Nephron (organoid): ENCODE data around the gene CLUH.
"Not testable (repeated sequence)": the region's sequence is repeated elsewhere in the genome, so short reads cannot be mapped to it uniquely, and the experiment has no call there.

Experiments
- H3K27ac Mint-ChIP-seq, 3 experiments: 2 replicates each; pipeline ENCODE4 v1.8.0; 2020; ENCODE audit warnings: mixed read lengths in 3 of 3, mild to moderate bottlenecking in 2 of 3, moderate library complexity in 1 of 3
- H3K27me3 Mint-ChIP-seq: 2 replicates; pipeline ENCODE4 v1.8.0; 2021; ENCODE audit warnings: low read depth, mild to moderate bottlenecking, moderate library complexity, mixed read lengths
- H3K36me3 Mint-ChIP-seq: 2 replicates; pipeline ENCODE4 v1.8.0; 2020; ENCODE audit warnings: low read depth, mixed read lengths
- H3K4me1 Mint-ChIP-seq: 2 replicates; pipeline ENCODE4 v1.8.0; 2020; ENCODE audit warnings: mixed read lengths
- H3K4me3 Mint-ChIP-seq, 3 experiments: 2 replicates each; pipeline ENCODE4 v1.8.0; 2020; ENCODE audit warnings: mild to moderate bottlenecking in 3 of 3, mixed read lengths in 3 of 3, moderate library complexity in 2 of 3
- H3K9me3 Mint-ChIP-seq: 2 replicates; pipeline ENCODE4 v1.8.0; 2020; ENCODE audit warnings: mixed read lengths
- TF ChIP-seq, protein P1 (sequence below), 3 experiments: fragments of 200-600 bp; sonication (generic); IDR thresholded peaks; one replicate each; pipeline ENCODE4 v1.5.0; 2021; ENCODE audit warnings: antibody characterized with exemption in 3 of 3; ENCODE audit not compliant: unreplicated experiment in 3 of 3

Gene CLUH

DNA sequence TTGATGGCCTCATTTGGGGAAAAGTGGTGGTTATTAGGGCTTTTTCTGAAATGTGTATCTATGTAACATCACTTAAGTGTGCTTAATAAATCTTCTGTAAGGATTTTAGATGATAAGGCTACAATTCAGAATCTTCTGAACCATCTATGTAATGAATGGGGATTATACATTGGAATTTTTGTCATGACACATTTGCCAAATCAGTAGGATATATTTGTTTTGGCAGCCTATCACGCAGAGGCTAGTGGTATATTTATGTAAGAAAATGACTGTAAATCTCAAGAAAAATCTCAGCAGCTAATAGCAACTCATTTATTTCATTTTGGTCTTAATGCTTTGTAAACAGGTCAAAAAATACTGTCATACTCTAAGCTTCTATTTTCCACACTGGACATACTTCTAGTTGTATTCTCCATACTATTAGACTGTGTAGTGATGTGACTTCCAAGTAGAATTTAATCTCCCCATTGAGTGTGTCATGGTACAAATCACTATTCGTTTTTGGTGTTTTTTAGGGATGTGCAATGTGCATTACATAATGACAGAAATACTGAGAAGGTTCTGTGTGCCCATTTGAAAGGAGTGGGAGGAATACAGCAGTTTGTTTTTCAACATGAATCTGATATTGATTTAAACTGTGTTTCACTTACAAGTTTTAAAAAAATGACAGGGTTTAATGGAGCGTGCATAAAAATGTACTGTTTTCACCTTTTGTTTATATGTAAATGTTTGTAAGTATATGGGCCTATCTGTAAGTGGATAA is 29.2 kb downstream of the CLUH start:
- Mint-ChIP-seq H3K4me1 (peaks cover 9% of the 10 kb centered on the region), H3K27me3 (no peaks in the 10 kb centered on the region), H3K4me3 (no peak overlapping the region)

DNA sequence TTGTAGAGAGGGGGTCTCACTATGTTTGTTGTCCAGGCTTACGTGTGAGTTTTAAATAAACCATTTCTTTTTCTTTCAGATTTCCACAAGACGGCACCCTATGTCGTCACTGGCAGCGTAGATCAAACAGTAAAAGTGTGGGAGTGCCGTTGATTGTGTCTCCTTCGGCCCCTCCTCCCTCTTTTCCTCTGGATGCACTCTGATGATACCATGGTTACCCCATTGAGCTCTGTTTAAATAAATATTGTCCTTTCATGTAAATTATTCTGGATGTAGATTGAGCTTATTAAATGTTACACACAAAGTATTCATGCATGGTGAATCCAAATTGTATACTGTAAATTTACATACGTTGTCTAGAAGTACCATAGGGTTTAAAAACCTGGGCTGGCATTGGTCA is 29.9 kb downstream of the CLUH start:
- H3K27me3 Mint-ChIP-seq, result no peaks in the 10 kb centered on the region
- H3K4me1 Mint-ChIP-seq, result peaks cover 6% of the 10 kb centered on the region
- no peak overlapping the region for H3K27ac Mint-ChIP-seq
- no peaks in the 10 kb centered on the region for H3K9me3 Mint-ChIP-seq
- peaks cover 64% of the 10 kb centered on the region for H3K36me3 Mint-ChIP-seq
- H3K4me3 Mint-ChIP-seq, result no peak overlapping the region
- TF ChIP-seq, protein P1, sequence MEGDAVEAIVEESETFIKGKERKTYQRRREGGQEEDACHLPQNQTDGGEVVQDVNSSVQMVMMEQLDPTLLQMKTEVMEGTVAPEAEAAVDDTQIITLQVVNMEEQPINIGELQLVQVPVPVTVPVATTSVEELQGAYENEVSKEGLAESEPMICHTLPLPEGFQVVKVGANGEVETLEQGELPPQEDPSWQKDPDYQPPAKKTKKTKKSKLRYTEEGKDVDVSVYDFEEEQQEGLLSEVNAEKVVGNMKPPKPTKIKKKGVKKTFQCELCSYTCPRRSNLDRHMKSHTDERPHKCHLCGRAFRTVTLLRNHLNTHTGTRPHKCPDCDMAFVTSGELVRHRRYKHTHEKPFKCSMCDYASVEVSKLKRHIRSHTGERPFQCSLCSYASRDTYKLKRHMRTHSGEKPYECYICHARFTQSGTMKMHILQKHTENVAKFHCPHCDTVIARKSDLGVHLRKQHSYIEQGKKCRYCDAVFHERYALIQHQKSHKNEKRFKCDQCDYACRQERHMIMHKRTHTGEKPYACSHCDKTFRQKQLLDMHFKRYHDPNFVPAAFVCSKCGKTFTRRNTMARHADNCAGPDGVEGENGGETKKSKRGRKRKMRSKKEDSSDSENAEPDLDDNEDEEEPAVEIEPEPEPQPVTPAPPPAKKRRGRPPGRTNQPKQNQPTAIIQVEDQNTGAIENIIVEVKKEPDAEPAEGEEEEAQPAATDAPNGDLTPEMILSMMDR (IDR thresholded peaks at IDR 0.05; ENCODE audit: unreplicated experiment in 3 of 3), result no peak

More for the DNA sequence above, 29.2 kb downstream of the CLUH start:
- TF ChIP-seq, protein P1 (IDR thresholded peaks at IDR 0.05; ENCODE audit: unreplicated experiment in 3 of 3), result no peak
- peaks cover 57% of the 10 kb centered on the region for H3K36me3 Mint-ChIP-seq
- no peaks in the 10 kb centered on the region for H3K9me3 Mint-ChIP-seq
- peak overlapping the region in 1 of 3 experiments; percentile 16 for H3K27ac Mint-ChIP-seq

DNA sequence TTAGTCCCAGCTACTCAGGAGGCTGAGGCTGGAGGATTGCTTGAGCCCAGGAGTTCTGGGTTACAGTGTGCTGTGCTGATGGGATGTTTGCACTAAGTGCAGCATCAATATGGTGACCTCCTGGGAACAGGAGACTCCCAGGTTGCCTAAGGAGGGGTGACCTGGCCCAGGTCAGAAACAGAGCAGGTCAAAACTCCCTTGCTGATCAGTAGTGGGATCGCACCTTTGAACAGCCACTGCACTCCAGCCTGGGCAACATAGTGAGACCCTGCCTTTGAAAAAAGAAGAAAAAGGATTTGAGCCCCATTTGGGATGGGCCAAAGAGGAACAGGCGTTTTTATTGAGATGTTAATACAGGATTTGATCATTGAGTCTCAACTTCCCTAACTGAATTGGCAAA is 30.6 kb downstream of the CLUH start:
- Mint-ChIP-seq H3K9me3 (no peaks in the 10 kb centered on the region), H3K36me3 (peaks cover 71% of the 10 kb centered on the region), H3K4me1 (peaks cover 5% of the 10 kb centered on the region), H3K27ac (no peak overlapping the region), H3K4me3 (no peak overlapping the region), H3K27me3 (no peaks in the 10 kb centered on the region)
- TF ChIP-seq, protein P1 (IDR thresholded peaks at IDR 0.05; ENCODE audit: unreplicated experiment in 3 of 3), result no peak

DNA sequence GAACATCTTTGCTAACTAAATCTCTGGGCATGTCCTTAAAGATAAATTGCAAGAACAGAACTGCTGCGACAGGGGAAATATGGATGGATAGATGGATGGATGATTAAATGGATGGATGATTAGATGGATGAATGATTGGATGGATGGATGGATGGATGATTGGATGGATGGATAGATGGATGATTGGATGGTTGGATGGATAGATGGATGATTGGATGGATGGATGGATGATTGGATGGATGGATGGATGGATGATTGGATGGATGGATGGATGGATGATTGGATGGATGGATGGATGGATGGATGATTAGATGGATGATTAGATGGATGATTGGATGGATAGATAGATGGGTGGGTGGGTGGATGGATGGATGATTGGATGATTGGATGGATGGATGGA is 32.3 kb downstream of the CLUH start:
- not testable (repeated sequence) for H3K27me3 Mint-ChIP-seq, H3K4me1 Mint-ChIP-seq, H3K9me3 Mint-ChIP-seq, H3K27ac Mint-ChIP-seq, H3K4me3 Mint-ChIP-seq
- peaks cover 80% of the 10 kb centered on the region for H3K36me3 Mint-ChIP-seq

DNA sequence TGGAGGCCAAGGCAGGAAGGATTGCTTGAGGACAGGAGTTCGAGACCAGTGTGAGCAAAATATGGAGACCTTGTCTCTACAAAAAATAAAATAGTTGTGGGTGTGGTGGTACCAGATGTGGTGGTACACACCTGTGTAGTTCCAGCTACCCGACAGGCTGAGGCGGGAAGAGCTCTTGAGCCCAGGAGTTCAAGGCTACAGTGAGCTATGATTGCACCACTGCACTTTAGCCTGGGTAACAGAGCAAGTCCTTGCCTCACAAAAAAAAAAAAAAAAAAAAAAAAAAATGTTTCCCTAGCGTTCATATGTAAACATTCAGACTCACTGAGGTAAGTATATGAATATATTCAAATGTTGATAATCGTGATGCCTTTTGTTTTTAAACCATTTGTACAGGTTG is 39.5 kb downstream of the CLUH start:
- Mint-ChIP-seq H3K4me3 (no peak overlapping the region), H3K27me3 (no peaks in the 10 kb centered on the region), H3K4me1 (no peaks in the 10 kb centered on the region), H3K36me3 (peaks cover 75% of the 10 kb centered on the region), H3K9me3 (no peaks in the 10 kb centered on the region), H3K27ac (no peak overlapping the region)
- TF ChIP-seq, protein P1 (IDR thresholded peaks at IDR 0.05; ENCODE audit: unreplicated experiment in 3 of 3), result no peak

DNA sequence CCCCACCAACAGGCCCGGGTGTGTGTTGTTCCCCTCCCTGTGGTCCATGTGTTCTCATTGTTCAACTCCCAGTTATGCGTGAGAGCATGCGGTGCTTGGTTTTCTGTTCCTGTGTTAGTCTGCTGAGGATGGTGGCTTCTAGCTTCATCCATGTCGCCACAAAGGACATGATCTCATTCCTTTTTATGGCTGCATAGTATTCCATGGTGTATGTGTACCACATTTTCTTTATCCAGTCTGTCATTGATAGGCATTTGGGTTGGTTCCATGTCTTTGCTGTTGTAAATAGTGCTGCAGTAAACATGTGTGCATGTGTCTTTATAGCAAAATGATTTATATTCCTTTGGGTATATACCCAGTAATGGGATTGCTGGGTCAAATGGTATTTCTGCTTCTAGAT is 51.2 kb downstream of the CLUH start:
- H3K27ac Mint-ChIP-seq, H3K4me3 Mint-ChIP-seq, H3K27me3 Mint-ChIP-seq, H3K4me1 Mint-ChIP-seq, H3K9me3 Mint-ChIP-seq: not testable (repeated sequence)
- H3K36me3 Mint-ChIP-seq, result peaks cover 48% of the 10 kb centered on the region

DNA sequence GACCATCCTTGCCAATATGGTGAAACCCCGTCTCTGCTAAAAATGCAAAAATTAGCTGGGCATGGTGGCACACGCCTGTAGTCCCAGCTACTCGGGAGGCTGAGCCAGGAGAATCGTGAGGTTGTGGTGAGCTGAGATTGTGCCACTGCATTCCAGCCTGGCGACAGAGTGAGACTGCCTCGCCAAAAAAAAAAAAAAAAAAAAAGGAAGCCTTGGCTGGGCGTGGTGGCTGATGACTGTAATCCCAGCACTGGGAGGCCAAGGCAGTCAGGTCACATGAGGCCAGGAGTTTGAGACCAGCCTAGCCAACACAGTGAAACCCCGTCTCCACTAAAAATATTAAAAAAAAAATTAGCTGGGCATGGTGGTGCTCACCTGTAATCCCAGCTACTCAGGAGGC is 52.2 kb downstream of the CLUH start:
- not testable (repeated sequence) for H3K9me3 Mint-ChIP-seq, H3K4me3 Mint-ChIP-seq

More for the DNA sequence above, 52.2 kb downstream of the CLUH start:
- H3K36me3 Mint-ChIP-seq, result peaks cover 46% of the 10 kb centered on the region
- not testable (repeated sequence) for H3K27ac Mint-ChIP-seq, H3K27me3 Mint-ChIP-seq, H3K4me1 Mint-ChIP-seq
